RWPE2 (cell line): ENCODE data around the gene RNF43.

ENCODE experiments used
- ATAC-seq: fragments of 200-7000 bp; cut with Tn5 transposase; 3 replicates; pipeline ENCODE4 v1.9.1; 2021; ENCODE audit warnings: low read depth
- DNase-seq: peaks from one replicate; pipeline ENCODE4 v3.0.0-alpha.2; 2020; ENCODE audit warnings: low spot score
- H3K27ac ChIP-seq: fragments of 450-650 bp; 2 replicates; pipeline ENCODE4 v1.5.1; 2017; ENCODE audit warnings: mild to moderate bottlenecking; ENCODE audit not compliant: poor library complexity, severe bottlenecking
- H3K27me3 ChIP-seq: fragments of 250-450 bp; sonication (Bioruptor Pico); 2 replicates; pipeline ENCODE4 v1.5.1; 2021; ENCODE audit warnings: mild to moderate bottlenecking, moderate library complexity; ENCODE audit not compliant: insufficient read depth, poor library complexity, severe bottlenecking
- H3K36me3 ChIP-seq: fragments of 250-450 bp; sonication (Bioruptor Pico); 2 replicates; pipeline ENCODE4 v1.5.1; 2020; ENCODE audit warnings: low read depth, mild to moderate bottlenecking, moderate library complexity
- H3K4me1 ChIP-seq: fragments of 250-450 bp; sonication (Bioruptor Pico); 2 replicates; pipeline ENCODE4 v1.5.1; 2021; ENCODE audit warnings: mild to moderate bottlenecking, moderate library complexity; ENCODE audit not compliant: insufficient read depth, poor library complexity, severe bottlenecking
- H3K4me3 ChIP-seq: fragments of 250-450 bp; sonication (Bioruptor Pico); 2 replicates; pipeline ENCODE4 v1.5.1; 2021; ENCODE audit warnings: mild to moderate bottlenecking, moderate library complexity; ENCODE audit not compliant: severe bottlenecking
- H3K9me3 ChIP-seq: fragments of 250-450 bp; sonication (Bioruptor Pico); 2 replicates; pipeline ENCODE4 v1.5.1; 2021; ENCODE audit warnings: mild to moderate bottlenecking, moderate library complexity; ENCODE audit not compliant: severe bottlenecking
- CTCF ChIP-seq: fragments of 450-650 bp; IDR thresholded peaks from one replicate; pipeline ENCODE4 v1.5.1; 2017; ENCODE audit warnings: mild to moderate bottlenecking, moderate library complexity; ENCODE audit not compliant: poor library complexity, severe bottlenecking

Gene RNF43

GRCh38 chr17:58411408-58411894 lies 5.9 kb downstream of the RNF43 start:
- Histone ChIP-seq H3K4me3 (no peak overlapping the region), H3K36me3 (0 out of 2 replicates have a peak, but pooled peaks cover 4% of the 10 kb centered on the region), H3K27me3 (no peaks in the 10 kb centered on the region), H3K4me1 (peaks cover 71% of the 10 kb centered on the region), H3K9me3 (no peaks in the 10 kb centered on the region), H3K27ac (peak overlapping the region; percentile 85)
- no peak for TF ChIP-seq CTCF
- DNase-seq (no peak), ATAC-seq (peak; percentile 55)

GRCh38 chr17:58410714-58411407 lies 6.5 kb downstream of the RNF43 start:
- ATAC-seq (no peak), DNase-seq (no peak)
- H3K4me1 ChIP-seq: peaks cover 77% of the 10 kb centered on the region
- TF ChIP-seq CTCF: no peak
- H3K4me3 ChIP-seq: no peak overlapping the region
- H3K9me3 ChIP-seq: no peaks in the 10 kb centered on the region
- H3K27me3 ChIP-seq: no peaks in the 10 kb centered on the region
- peak overlapping the region; percentile 85 for H3K27ac ChIP-seq
- 0 out of 2 replicates have a peak, but pooled peaks cover 4% of the 10 kb centered on the region for H3K36me3 ChIP-seq

- H3K4me1 ChIP-seq: peaks cover 80% of the 10 kb centered on the region
These were observed 7.9 kb downstream of the RNF43 start for GRCh38 chr17:58409432-58409831.

GRCh38 chr17:58403311-58403710 lies 14.0 kb downstream of the RNF43 start:
- Histone ChIP-seq H3K4me3 (no peak overlapping the region), H3K4me1 (peaks cover 75% of the 10 kb centered on the region), H3K27me3 (no peaks in the 10 kb centered on the region), H3K27ac (peak overlapping the region; percentile 97), H3K9me3 (no peaks in the 10 kb centered on the region), H3K36me3 (no peaks in the 10 kb centered on the region)
- no peak for TF ChIP-seq CTCF
- no peak for DNase-seq
- peak; percentile 67 for ATAC-seq

More at GRCh38 chr17:58409432-58409831, 7.9 kb downstream of the RNF43 start:
- Histone ChIP-seq H3K9me3 (no peaks in the 10 kb centered on the region), H3K36me3 (0 out of 2 replicates have a peak, but pooled peaks cover 4% of the 10 kb centered on the region), H3K27me3 (no peaks in the 10 kb centered on the region), H3K27ac (peak overlapping the region; percentile 85), H3K4me3 (peak overlapping the region; percentile 15)
- DNase-seq: no peak
- peak; percentile 43 for ATAC-seq
- no peak for TF ChIP-seq CTCF

- DNase-seq (peak; percentile 81), ATAC-seq (peak; percentile 70)
- Histone ChIP-seq H3K9me3 (no peaks in the 10 kb centered on the region), H3K27ac (peak overlapping the region; percentile 97), H3K27me3 (no peaks in the 10 kb centered on the region), H3K36me3 (0 out of 2 replicates have a peak, but pooled peaks cover 3% of the 10 kb centered on the region), H3K4me1 (peaks cover 70% of the 10 kb centered on the region), H3K4me3 (no peak overlapping the region)
- TF ChIP-seq CTCF: no peak
These were observed 14.7 kb downstream of the RNF43 start for GRCh38 chr17:58402679-58403078.
